ENCODE measurements around the gene LMAN2L. TPM values are rescaled to one million over a fixed set of nuclear protein-coding genes. Genes with fewer than 3 reads are reported as not detected.

LMAN2L gene
- total RNA-seq, 2 experiments from 2014 or later: 1.1 to 1.8 TPM

GRCh38 chr2:96760036-96760985 is 20.4 kb upstream of the LMAN2L start, which contains the start of gene CNNM4:
Gene CNNM4, plus strand, starts transcription at chr2:96760902. Its CDS starts 98 bp downstream, at chr2:96761000.
- peak within 1 kb of the TSS; percentile 72 for H3K4me3 ChIP-seq (ENCODE audit: low read length)
- ATAC-seq (ENCODE audit: poor library complexity) (peak; percentile 95), DNase-seq (peak; percentile 81 to 95 (median 90))
- intact Hi-C loops (cut with DNase I, micrococcal nuclease): loop anchor here (1.0 to 10.0 kb wide), 8 partner anchors 20 to 904 kb away; partner anchors contain the start of genes CNNM3 (in 2 of the 2), KANSL3 (in 2 of the 2), LMAN2L (in 2 of the 2) and ACTR1B (in 1 of the 2)
- no peaks in the 10 kb centered on the region for H3K9me3 Mint-ChIP-seq
- ChIA-PET POLR2A (interaction anchor here (0.7 to 3.9 kb wide), 8 partner anchors 14 to 353 kb away, joined by 3 to 33 read pairs (median 6); partner anchors contain the start of genes ANKRD39, CNNM3 and KANSL3), CTCF (interaction anchor here (0.8 to 2.8 kb wide), 8 partner anchors 13 to 228 kb away, joined by 3 to 20 read pairs (median 6); partner anchors contain the start of genes ANKRD39, KANSL3 and LMAN2L)
- no peaks in the 10 kb centered on the region for H3K27me3 Mint-ChIP-seq
- TF ChIP-seq CTCF (IDR thresholded peaks at IDR 0.05): no peak
- H3K27ac Mint-ChIP-seq: peak within 1 kb of the TSS; percentile 93
- H3K4me1 Mint-ChIP-seq (ENCODE audit: low read depth): peaks cover 52% of the 10 kb centered on the region
- no peaks in the 10 kb centered on the region for H3K9me3 ChIP-seq (ENCODE audit: control insufficient read depth in 1 of 2, insufficient read depth in 1 of 2, low read length in 2 of 2)
- H3K4me3 Mint-ChIP-seq: peak within 1 kb of the TSS; percentile 94
- H3K36me3 ChIP-seq (ENCODE audit: insufficient read depth, low read length): no peaks in the 10 kb centered on the region
- H3K36me3 Mint-ChIP-seq (ENCODE audit: low read depth): no peaks in the 10 kb centered on the region
- peaks cover 59% of the 10 kb centered on the region for H3K4me1 ChIP-seq (ENCODE audit: insufficient read depth, low read length)
- peak within 1 kb of the TSS; percentile 62 to 73 for H3K27ac ChIP-seq (ENCODE audit: low read depth in 1 of 2, low read length in 2 of 2)
- no peaks in the 10 kb centered on the region for H3K27me3 ChIP-seq (ENCODE audit: control insufficient read depth in 1 of 2, insufficient read depth in 2 of 2, low read length in 2 of 2)

- POLR2A ChIA-PET: interaction anchor here (1.1 to 1.3 kb wide), 3 partner anchors 57 to 121 kb away, joined by 3 to 4 read pairs (median 3); partner anchors contain the start of genes CNNM3 and KANSL3
- no peak for ATAC-seq (ENCODE audit: poor library complexity)
- H3K4me3 Mint-ChIP-seq: peak overlapping the region; percentile 94
- H3K36me3 Mint-ChIP-seq (ENCODE audit: low read depth): no peaks in the 10 kb centered on the region
- Histone ChIP-seq H3K36me3 (ENCODE audit: insufficient read depth, low read length) (no peaks in the 10 kb centered on the region), H3K27ac (ENCODE audit: low read depth in 1 of 2, low read length in 2 of 2) (peak overlapping the region in 1 of 2 donors; percentile 73), H3K9me3 (ENCODE audit: control insufficient read depth in 1 of 2, insufficient read depth in 1 of 2, low read length in 2 of 2) (no peaks in the 10 kb centered on the region), H3K4me1 (ENCODE audit: insufficient read depth, low read length) (peaks cover 54% of the 10 kb centered on the region), H3K27me3 (ENCODE audit: control insufficient read depth in 1 of 2, insufficient read depth in 2 of 2, low read length in 2 of 2) (no peaks in the 10 kb centered on the region), H3K4me3 (ENCODE audit: low read length) (no peak overlapping the region)
- H3K4me1 Mint-ChIP-seq (ENCODE audit: low read depth): peaks cover 51% of the 10 kb centered on the region
- intact Hi-C loops (cut with DNase I, micrococcal nuclease): no loop called here
- CTCF ChIA-PET: interaction anchor here (2.6 to 2.8 kb wide), 2 partner anchors 14 to 122 kb away, joined by 12 to 17 read pairs; partner anchors contain the start of gene KANSL3
- H3K27ac Mint-ChIP-seq: peak overlapping the region; percentile 93
- TF ChIP-seq CTCF (IDR thresholded peaks at IDR 0.05): no peak
- H3K9me3 Mint-ChIP-seq: no peaks in the 10 kb centered on the region
- no peak for DNase-seq
- no peaks in the 10 kb centered on the region for H3K27me3 Mint-ChIP-seq
These were observed 19.7 kb upstream of the LMAN2L start for GRCh38 chr2:96759548-96759947.

- intact Hi-C loops (cut with DNase I, micrococcal nuclease): no loop called here
- CTCF ChIA-PET: interaction anchor here (2.8 kb wide), 1 partner anchor 121 kb away, joined by 12 read pairs; the partner anchor contains the start of gene KANSL3
- no peaks in the 10 kb centered on the region for H3K36me3 ChIP-seq (ENCODE audit: insufficient read depth, low read length)
- Mint-ChIP-seq H3K4me3 (peak overlapping the region; percentile 94), H3K4me1 (ENCODE audit: low read depth) (peaks cover 45% of the 10 kb centered on the region), H3K36me3 (ENCODE audit: low read depth) (no peaks in the 10 kb centered on the region), H3K9me3 (no peaks in the 10 kb centered on the region), H3K27ac (peak overlapping the region; percentile 93), H3K27me3 (no peaks in the 10 kb centered on the region)
- POLR2A ChIA-PET: interaction anchor here (1.1 to 1.3 kb wide), 3 partner anchors 57 to 121 kb away, joined by 3 to 4 read pairs (median 3); partner anchors contain the start of genes CNNM3 and KANSL3
- peaks cover 48% of the 10 kb centered on the region for H3K4me1 ChIP-seq (ENCODE audit: insufficient read depth, low read length)
- TF ChIP-seq CTCF (IDR thresholded peaks at IDR 0.05): no peak
- no peaks in the 10 kb centered on the region for H3K9me3 ChIP-seq (ENCODE audit: control insufficient read depth in 1 of 2, insufficient read depth in 1 of 2, low read length in 2 of 2)
- ATAC-seq (ENCODE audit: poor library complexity) (no peak), DNase-seq (no peak)
- no peak overlapping the region for H3K4me3 ChIP-seq (ENCODE audit: low read length)
- no peaks in the 10 kb centered on the region for H3K27me3 ChIP-seq (ENCODE audit: control insufficient read depth in 1 of 2, insufficient read depth in 2 of 2, low read length in 2 of 2)
- no peak overlapping the region for H3K27ac ChIP-seq (ENCODE audit: low read depth in 1 of 2, low read length in 2 of 2)
These were observed 19.1 kb upstream of the LMAN2L start for GRCh38 chr2:96758987-96759386.
